ENCODE results near the gene XPC.

DNA sequence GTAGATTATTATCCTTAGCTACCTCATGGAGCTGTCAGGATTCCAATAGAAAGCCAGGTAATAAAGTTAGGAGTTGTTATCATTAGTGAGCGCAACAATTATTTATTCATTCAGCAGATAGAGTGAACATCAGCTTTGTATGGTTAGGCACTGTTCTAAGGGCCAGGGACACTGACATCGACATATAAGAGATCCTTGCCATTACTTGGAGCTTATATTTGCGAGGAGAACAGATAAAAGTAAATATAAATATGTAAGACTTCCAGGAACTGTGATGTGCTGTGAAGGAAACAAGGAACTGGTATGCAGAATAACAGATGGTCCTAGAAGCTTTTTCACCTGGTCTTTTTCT lies 689 bp upstream of the XPC start:
- TF ChIP-seq POLR2A (IDR thresholded peaks at IDR 0.05; ENCODE audit: low read depth, low read length) (no peak), POLR2AphosphoS5 (IDR thresholded peaks at IDR 0.05; ENCODE audit: low read depth, low read length) (no peak)

All from GM12892 (cell line).